Natural killer cell (primary cell): ENCODE results near the gene CTNNA3. TPM values are rescaled to one million over a fixed set of nuclear protein-coding genes. Genes with fewer than 3 reads are reported as not detected.

Experiments used
- ATAC-seq, 3 donors: fragments of 150-1000 bp in 2 of 3; fragments of 200-7000 bp in 1 of 3; cut with Tn5 transposase; 1 replicate in 1 of 3; 2 replicates in 2 of 3; pipeline ENCODE4 v1.10.0; 2021; ENCODE audit warnings: mild to moderate bottlenecking in 2 of 3, moderate library complexity in 2 of 3
- DNase-seq, 2 donors: peaks; one replicate each; pipeline versions ENCODE4 v3.0.0 to v3.0.0-alpha.2; 2013 to 2021; ENCODE audit warnings: mixed read lengths in 1 of 2
- H3K27ac ChIP-seq: one replicate; pipeline ENCODE4 v1.5.1; 2013; ENCODE audit warnings: mild to moderate bottlenecking, low read length
- H3K27me3 ChIP-seq: one replicate; pipeline ENCODE4 v1.6.1; 2013; ENCODE audit warnings: low read length; ENCODE audit not compliant: control insufficient read depth, insufficient read depth
- H3K36me3 ChIP-seq: one replicate; pipeline ENCODE4 v1.6.1; 2013; ENCODE audit warnings: low read length; ENCODE audit not compliant: control insufficient read depth, insufficient read depth
- H3K4me1 ChIP-seq: one replicate; pipeline ENCODE4 v1.6.1; 2013; ENCODE audit warnings: low read length; ENCODE audit not compliant: control insufficient read depth, insufficient read depth
- H3K4me3 ChIP-seq: one replicate; pipeline ENCODE4 v1.5.1; 2013; ENCODE audit warnings: low read length
- H3K9me3 ChIP-seq: one replicate; pipeline ENCODE4 v1.6.1; 2013; ENCODE audit warnings: low read length; ENCODE audit not compliant: control insufficient read depth, insufficient read depth
- H3K27ac Mint-ChIP-seq, 2 donors: one replicate each; pipeline ENCODE4 v1.8.0; 2022; ENCODE audit warnings: mild to moderate bottlenecking in 2 of 2, mixed read lengths in 2 of 2, moderate library complexity in 1 of 2
- H3K27me3 Mint-ChIP-seq, 2 donors: one replicate each; pipeline ENCODE4 v1.8.0; 2022; ENCODE audit warnings: low read depth in 2 of 2, mixed read lengths in 2 of 2
- H3K36me3 Mint-ChIP-seq: one replicate; pipeline ENCODE4 v1.8.0; 2022; ENCODE audit warnings: mixed read lengths
- H3K4me1 Mint-ChIP-seq, 2 donors: one replicate each; pipeline ENCODE4 v1.8.0; 2022; ENCODE audit warnings: mixed read lengths in 2 of 2
- H3K4me3 Mint-ChIP-seq: one replicate; pipeline ENCODE4 v1.8.0; 2022; ENCODE audit warnings: mild to moderate bottlenecking, moderate library complexity, mixed read lengths
- H3K9me3 Mint-ChIP-seq, 2 donors: one replicate each; pipeline ENCODE4 v1.8.0; 2022; ENCODE audit warnings: mixed read lengths in 2 of 2
- WGBS: methylation state at CpG from one replicate; pipeline ENCODE4 v1.1.7; 2013; ENCODE audit warnings: missing lambda C conversion rate; ENCODE audit not compliant: insufficient coverage; 5-methylcytosine and 5-hydroxymethylcytosine counted together
- intact Hi-C: fragments of 100-400 bp; cut with micrococcal nuclease; formaldehyde crosslinking; loops from one replicate; pipeline ENCODE4 v1.14.2; 2022
- total RNA-seq, 4 donors: library from RNA; stranded (reverse); fragments of 120-200 nt in 1 of 4; gene quantifications; one replicate each; pipeline versions ENCODE4 v1.2.3 to v1.2.4, GENCODE V29; 2013 to 2022
- TF ChIP-seq, protein P1 (sequence below): fragments of 200-600 bp; IDR thresholded peaks from one replicate; pipeline ENCODE4 v1.8.0; 2022; ENCODE audit warnings: antibody characterized with exemption

Gene CTNNA3
- total RNA-seq, 3 donors from 2014 or later (not counting 1 experiment from before 2014, with no cell fraction given): not detected

DNA sequence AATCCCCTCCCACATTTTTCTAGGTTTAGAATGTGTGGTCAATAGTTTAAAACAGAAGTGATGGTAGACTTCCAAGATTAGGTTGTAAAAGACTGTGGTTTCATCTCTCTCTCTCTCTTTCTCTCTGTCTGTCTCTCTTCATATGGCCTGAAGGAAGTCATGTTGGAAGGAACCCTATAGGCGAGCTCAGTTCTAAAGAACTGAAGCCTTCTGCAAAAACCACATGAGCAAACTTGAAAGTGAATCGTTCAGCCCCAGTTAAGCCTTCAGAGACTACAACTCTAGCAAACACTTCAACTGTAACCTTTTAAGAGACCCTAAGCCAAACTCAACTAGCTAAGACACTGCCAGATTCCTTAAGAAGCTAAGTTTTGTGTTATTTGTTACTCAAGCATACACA, 1477.7 kb downstream of the CTNNA3 start:
- no peak for ATAC-seq
- peaks cover 7 to 24% of the 10 kb centered on the region in 2 donors for H3K9me3 Mint-ChIP-seq
- H3K36me3 ChIP-seq: no peaks in the 10 kb centered on the region
- intact Hi-C loops: no loop called here
- H3K27me3 Mint-ChIP-seq: no peaks in the 10 kb centered on the region
- H3K4me1 ChIP-seq: no peaks in the 10 kb centered on the region
- H3K27ac Mint-ChIP-seq: no peak overlapping the region
- 59% methylated on average over 2 of the region's 2 CpGs for WGBS
- TF ChIP-seq, protein P1, sequence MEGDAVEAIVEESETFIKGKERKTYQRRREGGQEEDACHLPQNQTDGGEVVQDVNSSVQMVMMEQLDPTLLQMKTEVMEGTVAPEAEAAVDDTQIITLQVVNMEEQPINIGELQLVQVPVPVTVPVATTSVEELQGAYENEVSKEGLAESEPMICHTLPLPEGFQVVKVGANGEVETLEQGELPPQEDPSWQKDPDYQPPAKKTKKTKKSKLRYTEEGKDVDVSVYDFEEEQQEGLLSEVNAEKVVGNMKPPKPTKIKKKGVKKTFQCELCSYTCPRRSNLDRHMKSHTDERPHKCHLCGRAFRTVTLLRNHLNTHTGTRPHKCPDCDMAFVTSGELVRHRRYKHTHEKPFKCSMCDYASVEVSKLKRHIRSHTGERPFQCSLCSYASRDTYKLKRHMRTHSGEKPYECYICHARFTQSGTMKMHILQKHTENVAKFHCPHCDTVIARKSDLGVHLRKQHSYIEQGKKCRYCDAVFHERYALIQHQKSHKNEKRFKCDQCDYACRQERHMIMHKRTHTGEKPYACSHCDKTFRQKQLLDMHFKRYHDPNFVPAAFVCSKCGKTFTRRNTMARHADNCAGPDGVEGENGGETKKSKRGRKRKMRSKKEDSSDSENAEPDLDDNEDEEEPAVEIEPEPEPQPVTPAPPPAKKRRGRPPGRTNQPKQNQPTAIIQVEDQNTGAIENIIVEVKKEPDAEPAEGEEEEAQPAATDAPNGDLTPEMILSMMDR: no peak
- H3K9me3 ChIP-seq: no peaks in the 10 kb centered on the region
- H3K4me3 Mint-ChIP-seq: no peak overlapping the region
- peaks cover 7% of the 10 kb centered on the region for H3K36me3 Mint-ChIP-seq
- DNase-seq: no peak
- H3K4me1 Mint-ChIP-seq: no peaks in the 10 kb centered on the region
- no peak overlapping the region for H3K27ac ChIP-seq
- no peaks in the 10 kb centered on the region for H3K27me3 ChIP-seq
- no peak overlapping the region for H3K4me3 ChIP-seq

DNA sequence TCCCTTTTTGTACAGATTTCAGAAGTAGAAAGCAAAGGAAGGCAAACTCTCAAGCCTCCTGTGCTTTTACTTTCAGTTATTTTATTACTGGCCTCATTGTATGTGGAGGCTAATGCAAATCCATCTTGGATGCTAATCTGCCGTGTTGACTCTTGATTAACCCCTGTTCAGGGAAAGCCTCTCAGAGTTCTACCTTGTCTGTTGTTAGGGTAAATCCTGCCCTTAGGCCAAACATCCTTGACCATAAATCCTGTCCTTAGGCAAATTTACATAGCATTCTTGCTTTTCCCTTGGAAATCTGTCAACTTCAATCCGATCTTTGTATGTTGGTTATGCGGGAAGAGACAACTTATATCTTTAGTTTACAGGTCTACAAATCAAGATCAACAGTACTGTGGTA, 1480.1 kb downstream of the CTNNA3 start:
- WGBS: 86% methylated on average over 1 of the region's 3 CpGs
- no peaks in the 10 kb centered on the region for H3K27me3 ChIP-seq
- H3K36me3 Mint-ChIP-seq: peaks cover 7% of the 10 kb centered on the region
- no peaks in the 10 kb centered on the region for H3K4me1 ChIP-seq
- intact Hi-C loops: no loop called here
- H3K27ac ChIP-seq: no peak overlapping the region
- no peaks in the 10 kb centered on the region for H3K36me3 ChIP-seq
- no peak overlapping the region for H3K4me3 Mint-ChIP-seq
- TF ChIP-seq, protein P1: no peak
- H3K27ac Mint-ChIP-seq: no peak overlapping the region
- H3K27me3 Mint-ChIP-seq: no peaks in the 10 kb centered on the region
- H3K4me1 Mint-ChIP-seq: no peaks in the 10 kb centered on the region
- ATAC-seq (no peak), DNase-seq (no peak)
- H3K9me3 ChIP-seq: no peaks in the 10 kb centered on the region
- peaks cover 6 to 16% of the 10 kb centered on the region in 2 donors for H3K9me3 Mint-ChIP-seq
- no peak overlapping the region for H3K4me3 ChIP-seq

DNA sequence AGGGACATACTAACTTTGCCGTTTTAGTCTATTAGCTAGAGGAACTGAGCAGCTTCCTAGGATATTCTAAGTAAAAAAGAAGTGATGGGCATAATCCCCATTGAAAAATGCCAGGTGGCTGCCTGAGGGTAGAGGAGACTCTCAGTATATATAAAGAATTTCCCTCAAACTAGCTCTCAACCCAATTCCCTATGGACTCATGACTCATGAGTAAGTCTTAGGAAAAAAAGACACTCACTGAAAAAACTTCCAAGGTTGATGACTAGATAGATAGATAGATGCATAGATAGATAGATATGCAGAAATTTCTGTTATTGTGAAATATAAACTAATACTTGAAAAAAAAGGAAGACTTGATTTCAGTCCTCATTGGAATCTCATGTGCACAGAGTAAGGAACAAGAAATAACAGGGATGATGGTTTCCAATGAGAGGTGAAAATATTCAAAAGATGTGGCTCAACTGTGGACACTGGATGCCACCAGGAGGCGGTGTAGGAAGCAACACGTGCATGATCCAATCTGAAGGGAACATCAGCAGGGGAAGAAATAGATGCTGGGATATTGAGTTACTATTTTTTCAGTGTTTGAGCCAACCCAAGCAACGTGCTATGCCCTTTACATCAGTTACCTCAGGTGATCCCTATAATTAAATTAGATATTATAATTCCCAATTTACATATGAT, 1481.1 kb downstream of the CTNNA3 start:
- intact Hi-C loops: no loop called here
- H3K4me1 ChIP-seq: no peaks in the 10 kb centered on the region
- ATAC-seq: no peak
- no peaks in the 10 kb centered on the region for H3K4me1 Mint-ChIP-seq
- H3K27ac Mint-ChIP-seq: no peak overlapping the region
- TF ChIP-seq, protein P1: no peak
- H3K36me3 ChIP-seq: no peaks in the 10 kb centered on the region
- no peak overlapping the region for H3K27ac ChIP-seq
- DNase-seq: no peak
- H3K9me3 Mint-ChIP-seq: peaks cover 6 to 16% of the 10 kb centered on the region in 2 donors
- peaks cover 7% of the 10 kb centered on the region for H3K36me3 Mint-ChIP-seq
- H3K27me3 ChIP-seq: no peaks in the 10 kb centered on the region
- H3K4me3 ChIP-seq: no peak overlapping the region
- H3K9me3 ChIP-seq: no peaks in the 10 kb centered on the region
- 71% methylated on average over 3 of the region's 4 CpGs for WGBS
- H3K4me3 Mint-ChIP-seq: no peak overlapping the region
- no peaks in the 10 kb centered on the region for H3K27me3 Mint-ChIP-seq

GRCh38 chr10:66209025-66209424, 1487.0 kb downstream of the CTNNA3 start:
- no peak for ATAC-seq
- peaks cover 4 to 9% of the 10 kb centered on the region in 2 donors for H3K9me3 Mint-ChIP-seq
- no peak overlapping the region for H3K27ac Mint-ChIP-seq
- no peaks in the 10 kb centered on the region for H3K36me3 Mint-ChIP-seq
- intact Hi-C loops: no loop called here
- no peak for DNase-seq
- no peak overlapping the region for H3K4me3 Mint-ChIP-seq
- TF ChIP-seq, protein P1: no peak
- Histone ChIP-seq H3K9me3 (no peaks in the 10 kb centered on the region), H3K4me3 (no peak overlapping the region), H3K4me1 (no peaks in the 10 kb centered on the region), H3K27me3 (no peaks in the 10 kb centered on the region), H3K27ac (no peak overlapping the region), H3K36me3 (no peaks in the 10 kb centered on the region)
- H3K27me3 Mint-ChIP-seq: no peaks in the 10 kb centered on the region
- H3K4me1 Mint-ChIP-seq: no peaks in the 10 kb centered on the region
